Liver (tissue), 9 donors: Measurements from ENCODE around the gene SLC25A6. TPM values are rescaled to one million over a fixed set of nuclear protein-coding genes. Genes with fewer than 3 reads are reported as not detected.

Source experiments
- DNase-seq: peaks from one replicate; pipeline ENCODE4 v3.0.0-alpha.2; 2017; ENCODE audit warnings: low spot score
- H3K27ac ChIP-seq, 2 donors: one replicate each; pipeline ENCODE4 v1.7.0; 2013; ENCODE audit warnings: inconsistent platforms in 2 of 2, low read length in 2 of 2, control low read depth in 1 of 2, low read depth in 1 of 2, mild to moderate bottlenecking in 1 of 2
- H3K27me3 ChIP-seq, 4 donors: one replicate each; pipeline versions ENCODE4 v1.6.1 to v1.7.0; 2013; ENCODE audit warnings: low read length in 3 of 4, inconsistent platforms in 1 of 4, mild to moderate bottlenecking in 1 of 4, moderate library complexity in 1 of 4; ENCODE audit not compliant: control insufficient read depth in 4 of 4, insufficient read depth in 4 of 4
- H3K36me3 ChIP-seq, 4 donors: one replicate each; pipeline versions ENCODE4 v1.6.1 to v1.7.0; 2013; ENCODE audit warnings: low read length in 3 of 4, mild to moderate bottlenecking in 3 of 4, low read depth in 1 of 4, moderate library complexity in 1 of 4; ENCODE audit not compliant: control insufficient read depth in 4 of 4, insufficient read depth in 3 of 4
- H3K4me1 ChIP-seq, 4 donors: one replicate each; pipeline versions ENCODE4 v1.6.1 to v1.7.0; 2013; ENCODE audit warnings: low read length in 3 of 4, mild to moderate bottlenecking in 3 of 4, moderate library complexity in 1 of 4; ENCODE audit not compliant: control insufficient read depth in 4 of 4, insufficient read depth in 4 of 4
- H3K4me3 ChIP-seq, 3 donors: one replicate each; pipeline versions ENCODE4 v1.6.1 to v1.7.0; 2013; ENCODE audit warnings: low read length in 3 of 3, control low read depth in 1 of 3, low read depth in 1 of 3, mild to moderate bottlenecking in 1 of 3
- H3K9ac ChIP-seq, 2 donors: one replicate each; pipeline ENCODE4 v1.7.0; 2013; ENCODE audit warnings: low read length in 2 of 2, mild to moderate bottlenecking in 2 of 2, moderate library complexity in 2 of 2, control low read depth in 1 of 2, low read depth in 1 of 2
- H3K9me3 ChIP-seq, 4 donors: one replicate each; pipeline versions ENCODE4 v1.6.1 to v1.7.0; 2013; ENCODE audit warnings: low read length in 3 of 4; ENCODE audit not compliant: control insufficient read depth in 4 of 4
- FOXA1 ChIP-seq: IDR thresholded peaks from 2 replicates; pipeline ENCODE4 v1.6.1; 2016; ENCODE audit warnings: antibody characterized with exemption
- FOXA2 ChIP-seq: IDR thresholded peaks from 2 replicates; pipeline ENCODE4 v1.6.1; 2016; ENCODE audit warnings: antibody characterized with exemption
- GABPA ChIP-seq, 2 donors: IDR thresholded peaks in 1 of 2; conservative IDR thresholded peaks in 1 of 2; 2 replicates each; pipeline ENCODE4 v1.6.1; 2016; ENCODE audit warnings: antibody characterized with exemption in 2 of 2, mild to moderate bottlenecking in 1 of 2, moderate library complexity in 1 of 2
- HNF4A ChIP-seq, 2 donors: conservative IDR thresholded peaks; 2 replicates each; pipeline ENCODE4 v1.6.1; 2016; ENCODE audit warnings: antibody characterized with exemption in 2 of 2, mild to moderate bottlenecking in 2 of 2
- HNF4G ChIP-seq: IDR thresholded peaks from 2 replicates; pipeline ENCODE4 v1.6.1; 2016; ENCODE audit warnings: antibody characterized with exemption
- NR2F2 ChIP-seq: IDR thresholded peaks from 2 replicates; pipeline ENCODE4 v1.6.1; 2016; ENCODE audit warnings: antibody characterized with exemption
- RAD21 ChIP-seq, 2 donors: IDR thresholded peaks; 2 replicates each; pipeline ENCODE4 v1.6.1; 2016; ENCODE audit warnings: antibody characterized with exemption in 2 of 2, mild to moderate bottlenecking in 2 of 2
- REST ChIP-seq: IDR thresholded peaks from 2 replicates; pipeline ENCODE4 v1.6.1; 2016; ENCODE audit warnings: antibody characterized with exemption, mild to moderate bottlenecking
- RXRA ChIP-seq, 2 donors: IDR thresholded peaks; 2 replicates each; pipeline ENCODE4 v1.6.1; 2017 to 2018; ENCODE audit warnings: antibody characterized with exemption in 2 of 2, mild to moderate bottlenecking in 1 of 2
- SP1 ChIP-seq: IDR thresholded peaks from 2 replicates; pipeline ENCODE4 v1.6.1; 2018; ENCODE audit warnings: antibody characterized with exemption, mild to moderate bottlenecking
- YY1 ChIP-seq: IDR thresholded peaks from 2 replicates; pipeline ENCODE4 v1.6.1; 2016; ENCODE audit warnings: antibody characterized with exemption, mild to moderate bottlenecking
- WGBS: extraction: QIAGEN DNeasy Blood & Tissue Kit; methylation state at CpG from one replicate; pipeline ENCODE4 v1.1.7; 2013; 5-methylcytosine and 5-hydroxymethylcytosine counted together
- polyA plus RNA-seq, 2 donors: library from polyadenylated mRNA; stranded (reverse) in 1 of 2; unstranded in 1 of 2; fragments of 200-250 nt in 1 of 2; fragments of >200 nt in 1 of 2; fragmentation: Nextera tagmentation in 1 of 2; extraction: Ambion mirVana in 1 of 2; gene quantifications; one replicate each; pipeline versions ENCODE4 v1.2.1 to v1.2.3, GENCODE V29; 2013 to 2015
- total RNA-seq, 2 donors: library from RNA; depleted of rRNA; stranded (reverse); fragments of >200 nt; gene quantifications; one replicate each; pipeline ENCODE4 v1.2.3, GENCODE V29; 2014
- TF ChIP-seq, protein P1 (sequence below): IDR thresholded peaks from 2 replicates; pipeline ENCODE4 v1.6.1; 2016; ENCODE audit warnings: antibody characterized with exemption
- TF ChIP-seq, protein P2 (sequence below): IDR thresholded peaks from 2 replicates; pipeline ENCODE4 v1.6.1; 2016; ENCODE audit warnings: antibody characterized with exemption
- donor health status: healthy.
- donor health status: healthy.
- donor health status: healthy.
- donor health status: healthy.
- donor health status: healthy.

SLC25A6 gene
- total and polyA plus RNA-seq, 4 donors, result 44.8 to 110 (median 64.0) TPM

DNA sequence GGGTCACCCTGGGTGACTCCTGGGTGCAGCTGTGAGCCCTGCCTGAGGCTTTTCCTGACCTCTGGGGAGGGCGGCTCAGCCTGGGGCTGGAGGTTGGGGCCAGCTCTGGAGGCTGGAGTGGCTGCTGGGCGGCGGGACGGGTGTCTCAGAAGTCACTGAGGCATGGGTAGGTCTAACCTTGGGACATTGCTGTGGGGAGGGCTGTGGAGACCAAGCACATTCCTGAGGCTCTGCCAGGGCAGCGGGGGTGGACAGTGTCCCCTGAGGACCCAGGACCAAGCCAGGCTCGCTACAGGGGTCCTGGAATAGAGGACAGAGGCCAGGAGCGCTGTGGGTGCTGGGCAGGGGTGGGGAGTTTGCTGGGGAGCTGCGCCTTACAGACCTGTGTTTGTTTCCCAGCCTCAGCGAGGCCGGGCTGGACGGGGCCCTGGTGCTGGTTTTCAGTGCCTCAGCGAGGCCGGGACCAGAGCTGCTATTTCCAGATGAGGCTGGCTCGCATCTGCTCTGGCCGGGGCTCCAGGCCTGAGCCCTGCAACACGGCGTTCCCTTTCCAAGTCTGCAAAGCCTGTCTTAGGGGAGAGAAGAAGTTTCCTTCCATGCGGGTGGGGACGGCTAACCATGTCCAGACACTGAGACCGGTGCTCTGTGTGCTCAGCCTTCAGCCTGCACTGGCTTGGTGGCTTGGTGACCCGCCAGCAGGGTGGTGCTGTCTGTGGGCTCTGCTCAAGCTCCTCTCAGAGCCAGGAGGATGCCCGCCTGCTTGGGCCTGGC is 3.0 kb upstream of the SLC25A6 start:
- no peak overlapping the region for H3K27ac ChIP-seq
- no peak overlapping the region for H3K9ac ChIP-seq
- TF ChIP-seq HNF4G (no peak), RXRA (IDR thresholded peaks at IDR 0.05) (no peak), SP1 (no peak), YY1 (no peak), FOXA1 (no peak), FOXA2 (no peak), REST (no peak), HNF4A (conservative IDR thresholded peaks at IDR 0.05) (no peak), RAD21 (IDR thresholded peaks at IDR 0.05) (no peak), GABPA (IDR thresholded peaks at IDR 0.05 in 1 of 2, conservative IDR thresholded peaks at IDR 0.05 in 1 of 2) (no peak)
- TF ChIP-seq, protein P1, sequence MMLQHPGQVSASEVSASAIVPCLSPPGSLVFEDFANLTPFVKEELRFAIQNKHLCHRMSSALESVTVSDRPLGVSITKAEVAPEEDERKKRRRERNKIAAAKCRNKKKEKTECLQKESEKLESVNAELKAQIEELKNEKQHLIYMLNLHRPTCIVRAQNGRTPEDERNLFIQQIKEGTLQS, result no peak
- TF ChIP-seq, protein P2, sequence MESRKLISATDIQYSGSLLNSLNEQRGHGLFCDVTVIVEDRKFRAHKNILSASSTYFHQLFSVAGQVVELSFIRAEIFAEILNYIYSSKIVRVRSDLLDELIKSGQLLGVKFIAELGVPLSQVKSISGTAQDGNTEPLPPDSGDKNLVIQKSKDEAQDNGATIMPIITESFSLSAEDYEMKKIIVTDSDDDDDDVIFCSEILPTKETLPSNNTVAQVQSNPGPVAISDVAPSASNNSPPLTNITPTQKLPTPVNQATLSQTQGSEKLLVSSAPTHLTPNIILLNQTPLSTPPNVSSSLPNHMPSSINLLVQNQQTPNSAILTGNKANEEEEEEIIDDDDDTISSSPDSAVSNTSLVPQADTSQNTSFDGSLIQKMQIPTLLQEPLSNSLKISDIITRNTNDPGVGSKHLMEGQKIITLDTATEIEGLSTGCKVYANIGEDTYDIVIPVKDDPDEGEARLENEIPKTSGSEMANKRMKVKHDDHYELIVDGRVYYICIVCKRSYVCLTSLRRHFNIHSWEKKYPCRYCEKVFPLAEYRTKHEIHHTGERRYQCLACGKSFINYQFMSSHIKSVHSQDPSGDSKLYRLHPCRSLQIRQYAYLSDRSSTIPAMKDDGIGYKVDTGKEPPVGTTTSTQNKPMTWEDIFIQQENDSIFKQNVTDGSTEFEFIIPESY, result no peak
- H3K4me1 ChIP-seq, result peaks cover 5 to 23% (median 19%) of the 10 kb centered on the region in 4 donors
- H3K36me3 ChIP-seq, result peaks cover 7 to 15% (median 9%) of the 10 kb centered on the region in 4 donors
- no peaks in the 10 kb centered on the region for H3K9me3 ChIP-seq
- no peaks in the 10 kb centered on the region for H3K27me3 ChIP-seq
- H3K4me3 ChIP-seq, result no peak overlapping the region
- 94% methylated on average over 22 of the region's 22 CpGs for WGBS
- DNase-seq, result peak; percentile 31

GRCh38 chrX:1393871-1394615 is 2.1 kb upstream of the SLC25A6 start:
- Histone ChIP-seq H3K27ac (no peak overlapping the region), H3K9me3 (no peaks in the 10 kb centered on the region), H3K27me3 (no peaks in the 10 kb centered on the region), H3K4me3 (no peak overlapping the region), H3K36me3 (peaks cover 14 to 22% (median 15%) of the 10 kb centered on the region in 4 donors), H3K4me1 (peaks cover 5 to 30% (median 23%) of the 10 kb centered on the region in 4 donors), H3K9ac (no peak overlapping the region)
- DNase-seq, result no peak
- 76% methylated on average over 16 of the region's 16 CpGs for WGBS
- TF ChIP-seq FOXA2 (no peak), RXRA (IDR thresholded peaks at IDR 0.05) (no peak), GABPA (IDR thresholded peaks at IDR 0.05 in 1 of 2, conservative IDR thresholded peaks at IDR 0.05 in 1 of 2) (no peak), NR2F2 (no peak), HNF4A (conservative IDR thresholded peaks at IDR 0.05) (no peak), RAD21 (IDR thresholded peaks at IDR 0.05) (no peak), HNF4G (no peak)
